ENCODE data around the gene NOS1.

NOS1 gene

GRCh38 chr12:117178745-117179144 lies 182.7 kb downstream of the NOS1 start:
- no peak for DNase-seq (ENCODE audit: low read depth, low spot score)

- DNase-seq (ENCODE audit: low read depth, low spot score): no peak
These were observed 183.1 kb downstream of the NOS1 start for GRCh38 chr12:117178301-117178700.

DNA sequence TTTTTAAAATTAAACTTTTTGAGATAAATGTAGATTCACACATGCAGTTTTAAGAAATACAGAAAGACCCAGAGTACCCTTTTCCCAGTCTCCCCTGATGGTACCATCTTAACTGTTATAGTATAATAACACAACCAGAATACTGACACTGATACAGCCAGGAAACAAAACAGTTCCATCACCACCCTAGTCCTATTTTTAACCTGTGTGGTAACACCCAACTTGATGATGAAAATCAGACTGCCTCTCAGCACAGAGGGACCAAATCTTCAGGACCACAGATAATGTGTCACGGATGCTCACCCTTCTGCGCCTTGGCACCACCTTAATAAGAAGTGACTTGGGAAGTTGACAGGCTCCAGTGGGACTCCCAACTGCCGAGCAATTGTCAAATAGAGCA lies 189.3 kb downstream of the NOS1 start:
- no peak for DNase-seq (ENCODE audit: low read depth, low spot score)

DNA sequence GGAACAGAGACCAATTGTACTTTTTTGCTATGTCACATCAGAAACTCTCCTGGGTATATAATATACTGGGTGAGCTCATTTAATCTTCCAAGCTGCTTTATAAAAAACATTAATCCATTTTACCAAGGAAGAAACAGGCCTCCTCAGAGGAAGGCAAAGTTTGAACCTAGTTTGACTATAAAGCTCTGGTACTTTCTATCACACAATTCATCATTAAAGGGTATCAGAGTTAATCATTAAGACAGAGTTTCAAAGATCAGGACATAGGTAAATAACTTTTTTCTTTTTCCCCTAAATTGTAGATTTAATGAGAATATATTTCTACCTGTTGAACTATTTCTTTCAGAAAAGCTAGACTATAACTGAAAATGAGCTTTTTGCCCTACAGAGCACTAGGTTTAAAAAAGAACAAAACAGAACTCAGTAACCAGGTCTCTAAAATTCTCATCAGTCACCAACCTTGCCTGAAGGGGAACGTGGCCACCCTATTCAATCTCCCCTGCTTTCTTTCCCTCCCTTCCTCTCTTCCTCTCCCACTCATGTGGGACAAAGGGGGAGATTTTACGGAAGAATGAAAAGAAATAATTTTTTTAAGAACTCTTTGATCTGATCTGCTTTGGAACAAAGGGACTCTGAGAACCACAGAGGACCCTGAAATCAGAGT lies 189.8 kb downstream of the NOS1 start:
- no peak for DNase-seq (ENCODE audit: low read depth, low spot score)

- no peak for DNase-seq (ENCODE audit: low read depth, low spot score)
These were observed 191.9 kb downstream of the NOS1 start for GRCh38 chr12:117169548-117169947.

DNA sequence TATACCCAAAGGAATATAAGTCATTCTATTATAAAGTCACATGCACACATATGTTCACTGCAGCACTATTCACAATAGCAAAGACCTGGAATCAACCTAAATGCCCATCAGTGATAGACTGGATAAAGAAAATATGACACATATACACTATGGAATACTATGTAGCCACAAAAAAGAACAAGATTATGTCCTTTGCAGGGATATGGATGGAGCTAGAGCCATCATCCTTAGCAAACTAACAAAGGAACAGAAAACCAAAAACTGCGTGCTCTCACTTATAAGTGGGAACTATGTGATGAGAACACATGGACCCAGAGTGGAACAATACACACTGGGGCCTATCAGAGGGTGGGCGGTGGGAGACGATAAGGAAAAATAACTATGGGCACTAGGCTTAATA lies 192.4 kb downstream of the NOS1 start:
- no peak for DNase-seq (ENCODE audit: low read depth, low spot score)

GRCh38 chr12:117167769-117168168 lies 193.7 kb downstream of the NOS1 start:
- DNase-seq (ENCODE audit: low read depth, low spot score): no peak

DNA sequence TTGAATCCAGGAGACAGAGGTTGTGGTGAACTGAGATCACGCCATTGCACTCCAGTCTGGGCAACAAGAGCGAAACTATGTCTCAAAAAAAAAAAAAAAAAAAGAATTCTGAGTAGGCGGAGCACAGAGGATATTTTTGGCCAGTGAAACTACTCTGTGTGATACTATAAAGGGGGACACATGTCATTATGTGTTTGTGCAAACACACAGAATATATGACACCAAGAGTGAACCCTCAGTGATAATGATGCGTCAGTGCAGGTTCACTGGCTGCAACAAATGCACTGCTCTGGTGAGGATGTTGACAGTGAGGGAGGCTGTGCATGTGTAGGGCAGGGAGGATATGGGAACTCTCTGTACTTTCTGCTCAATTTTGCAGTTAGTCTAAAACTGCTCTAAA lies 195.3 kb downstream of the NOS1 start:
- DNase-seq (ENCODE audit: low read depth, low spot score): no peak

DNA sequence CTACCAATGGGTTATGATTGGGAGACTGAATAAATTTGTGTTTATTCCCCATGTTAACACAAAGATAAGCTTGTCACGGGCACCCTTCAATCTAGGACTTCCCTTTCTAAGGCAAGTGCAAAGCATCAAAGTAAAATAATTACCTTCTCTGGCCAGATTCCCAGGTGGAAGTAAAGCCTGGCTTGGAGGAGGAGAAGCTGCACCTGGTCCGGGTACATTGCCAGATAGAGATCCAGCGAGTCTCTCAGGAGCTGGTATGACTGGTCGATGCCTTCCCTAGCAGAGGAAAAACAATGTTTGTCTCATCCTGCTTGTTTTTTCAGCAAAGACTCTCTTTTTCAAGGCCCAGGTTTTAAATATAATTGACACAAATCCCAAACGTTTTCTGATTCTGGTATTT lies 196.1 kb downstream of the NOS1 start:
- DNase-seq (ENCODE audit: low read depth, low spot score): no peak

DNA sequence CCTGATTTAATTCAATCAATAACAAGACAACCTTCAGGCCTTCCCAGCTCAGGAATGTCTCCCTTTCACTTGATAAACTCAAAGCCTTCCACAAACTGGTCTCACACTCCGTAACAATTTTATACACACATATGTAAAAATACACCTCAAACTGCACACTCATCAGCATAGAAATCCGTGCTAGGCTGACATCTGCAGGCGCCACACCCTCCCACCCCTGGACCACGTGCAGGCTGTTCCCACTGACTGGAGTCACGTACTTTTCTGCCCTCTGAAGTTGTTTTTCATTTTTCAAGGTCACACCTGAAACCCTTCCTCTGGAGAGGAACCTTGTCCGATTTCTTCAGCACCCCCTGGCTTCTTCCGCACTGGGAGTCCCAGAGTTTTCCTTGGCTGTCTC lies 198.8 kb downstream of the NOS1 start:
- DNase-seq (ENCODE audit: low read depth, low spot score): no peak

DNA sequence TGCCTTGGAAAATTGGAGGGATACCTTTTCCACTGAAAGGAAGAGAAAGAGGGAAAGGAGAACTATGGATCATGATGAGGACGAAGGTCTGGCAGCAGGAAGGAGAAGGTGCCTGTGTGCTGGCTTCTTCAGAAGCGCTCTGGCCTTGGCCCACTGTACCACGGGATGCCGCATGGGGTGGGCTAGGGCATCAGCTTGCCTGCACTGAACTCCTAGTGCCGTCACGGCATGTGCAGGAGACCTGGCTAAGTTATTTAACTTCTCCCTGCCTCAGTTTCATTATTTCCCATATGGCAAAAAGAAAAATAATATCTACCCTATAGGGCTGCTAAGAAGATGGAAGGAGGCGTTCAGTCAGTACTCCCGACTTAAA lies 199.3 kb downstream of the NOS1 start:
- DNase-seq (ENCODE audit: low read depth, low spot score): no peak

GRCh38 chr12:117161460-117162166 lies 199.8 kb downstream of the NOS1 start:
- no peak for DNase-seq (ENCODE audit: low read depth, low spot score)

DNA sequence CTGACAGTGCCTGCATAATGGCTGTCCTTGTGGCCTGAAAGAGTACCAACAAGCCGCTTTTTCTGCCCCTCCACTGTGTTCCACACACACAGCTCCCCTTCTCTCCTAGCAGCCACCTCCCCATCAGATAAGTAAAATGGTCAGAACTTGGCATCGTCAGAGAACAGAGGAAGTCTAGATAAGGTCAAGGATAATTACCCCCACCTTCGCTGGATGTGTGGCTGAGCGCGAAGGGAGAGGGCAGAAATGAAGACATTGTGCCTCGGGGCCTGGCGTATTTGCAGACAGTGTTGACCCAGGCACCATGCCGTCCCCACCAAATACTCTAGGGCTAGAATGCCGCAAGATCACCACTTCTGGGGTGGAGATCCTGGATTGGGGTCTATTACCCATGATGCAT lies 201.8 kb downstream of the NOS1 start:
- DNase-seq (ENCODE audit: low read depth, low spot score): no peak

GRCh38 chr12:117158911-117159553 lies 202.4 kb downstream of the NOS1 start:
- DNase-seq (ENCODE audit: low read depth, low spot score): no peak
